Trophoblast cell (in vitro differentiated cells and primary cell): Measurements from ENCODE around the gene ZBTB20.

Source experiments
- DNase-seq, 2 donors: peaks; one replicate each; pipeline ENCODE4 v3.0.0-alpha.2; 2016
- H2AFZ ChIP-seq: 2 replicates; pipeline ENCODE4 v1.6.1; 2013; ENCODE audit warnings: low read length, moderate library complexity, mild to moderate bottlenecking; ENCODE audit not compliant: insufficient read depth, poor library complexity
- H2AK5ac ChIP-seq: 2 replicates; pipeline ENCODE4 v1.6.1; 2013; ENCODE audit warnings: mild to moderate bottlenecking, low read length
- H2BK120ac ChIP-seq: 2 replicates; pipeline ENCODE4 v1.6.1; 2013; ENCODE audit warnings: low read length, mild to moderate bottlenecking, moderate library complexity; ENCODE audit not compliant: insufficient read depth, poor library complexity
- H2BK12ac ChIP-seq: 2 replicates; pipeline ENCODE4 v1.6.1; 2013; ENCODE audit warnings: mild to moderate bottlenecking, low read length, moderate library complexity
- H2BK5ac ChIP-seq: 2 replicates; pipeline ENCODE4 v1.6.1; 2013; ENCODE audit warnings: low read length, low read depth, moderate library complexity, mild to moderate bottlenecking; ENCODE audit not compliant: poor library complexity
- H3K14ac ChIP-seq: 2 replicates; pipeline ENCODE4 v1.6.1; 2013; ENCODE audit warnings: mild to moderate bottlenecking, low read length
- H3K18ac ChIP-seq: 2 replicates; pipeline ENCODE4 v1.6.1; 2013; ENCODE audit warnings: mild to moderate bottlenecking, low read length
- H3K23ac ChIP-seq: 2 replicates; pipeline ENCODE4 v1.6.1; 2013; ENCODE audit warnings: low read length
- H3K27ac ChIP-seq: 2 replicates; pipeline ENCODE4 v1.5.1; 2013; ENCODE audit warnings: low read depth, mild to moderate bottlenecking, inconsistent platforms, low read length, moderate library complexity
- H3K27me3 ChIP-seq: 2 replicates; pipeline ENCODE4 v1.6.1; 2013; ENCODE audit warnings: inconsistent platforms, mild to moderate bottlenecking, low read length, moderate library complexity; ENCODE audit not compliant: insufficient read depth
- H3K36me3 ChIP-seq, 2 experiments: 1 replicate in 1 of 2; 2 replicates in 1 of 2; pipeline ENCODE4 v1.6.1; 2013; ENCODE audit warnings: low read length in 2 of 2, mild to moderate bottlenecking in 2 of 2, moderate library complexity in 1 of 2; ENCODE audit not compliant: insufficient read depth in 2 of 2, control insufficient read depth in 1 of 2
- H3K4ac ChIP-seq: 2 replicates; pipeline ENCODE4 v1.6.1; 2013; ENCODE audit warnings: low read depth, mild to moderate bottlenecking, low read length, moderate library complexity
- H3K4me1 ChIP-seq, 2 experiments: 1 replicate in 1 of 2; 2 replicates in 1 of 2; pipeline ENCODE4 v1.6.1; 2013; ENCODE audit warnings: low read length in 2 of 2, mild to moderate bottlenecking in 2 of 2, moderate library complexity in 1 of 2; ENCODE audit not compliant: insufficient read depth in 2 of 2, control insufficient read depth in 1 of 2
- H3K4me2 ChIP-seq: 2 replicates; pipeline ENCODE4 v1.6.1; 2013; ENCODE audit warnings: inconsistent platforms, mild to moderate bottlenecking, low read length, moderate library complexity
- H3K4me3 ChIP-seq: 2 replicates; pipeline ENCODE4 v1.5.1; 2013; ENCODE audit warnings: mild to moderate bottlenecking, low read depth, low read length, inconsistent platforms
- H3K79me1 ChIP-seq: one replicate; pipeline ENCODE4 v1.6.1; 2013; ENCODE audit warnings: low read length
- H3K79me2 ChIP-seq: 2 replicates; pipeline ENCODE4 v1.6.1; 2013; ENCODE audit warnings: low read length, mild to moderate bottlenecking; ENCODE audit not compliant: control insufficient read depth, insufficient read depth, poor library complexity
- H3K9ac ChIP-seq: 2 replicates; pipeline ENCODE4 v1.6.1; 2013; ENCODE audit warnings: mild to moderate bottlenecking, low read length
- H3K9me3 ChIP-seq: 2 replicates; pipeline ENCODE4 v1.6.1; 2013; ENCODE audit warnings: low read depth, mild to moderate bottlenecking, control low read depth, inconsistent platforms, low read length; ENCODE audit not compliant: insufficient read depth
- H4K12ac ChIP-seq: 2 replicates; pipeline ENCODE4 v1.6.1; 2013; ENCODE audit warnings: low read depth, mild to moderate bottlenecking, low read length, moderate library complexity
- H4K8ac ChIP-seq: 2 replicates; pipeline ENCODE4 v1.6.1; 2013; ENCODE audit warnings: low read depth, mild to moderate bottlenecking, low read length, moderate library complexity
- H4K91ac ChIP-seq: one replicate; pipeline ENCODE4 v1.6.1; 2013; ENCODE audit warnings: low read depth, mild to moderate bottlenecking, low read length, moderate library complexity
- WGBS: extraction: QIAGEN DNeasy Blood & Tissue Kit; methylation state at CpG from one replicate; pipeline ENCODE4 v1.1.7; 2013; ENCODE audit warnings: missing lambda C conversion rate; ENCODE audit not compliant: insufficient read length, insufficient coverage; ENCODE audit errors: extremely low coverage; 5-methylcytosine and 5-hydroxymethylcytosine counted together

Gene ZBTB20

GRCh38 chr3:114887806-114888205 is 259.3 kb downstream of the ZBTB20 start:
- Histone ChIP-seq H3K36me3 (no peaks in the 10 kb centered on the region), H3K14ac (no peak overlapping the region), H4K91ac (no peak overlapping the region), H3K27ac (no peak overlapping the region), H4K8ac (no peak overlapping the region), H2AFZ (no peak overlapping the region), H3K23ac (no peak overlapping the region), H2BK12ac (no peak overlapping the region), H2AK5ac (no peak overlapping the region), H3K79me1 (no peaks in the 10 kb centered on the region), H3K4ac (no peak overlapping the region), H2BK5ac (no peak overlapping the region), H3K4me2 (no peak overlapping the region), H3K9ac (no peak overlapping the region), H3K79me2 (no peaks in the 10 kb centered on the region), H3K4me3 (no peak overlapping the region), H3K9me3 (no peaks in the 10 kb centered on the region), H4K12ac (no peak overlapping the region), H3K4me1 (no peaks in the 10 kb centered on the region), H3K18ac (no peak overlapping the region), H2BK120ac (no peak overlapping the region), H3K27me3 (no peaks in the 10 kb centered on the region)
- no CpG with 5 or more reads among the region's 3 CpGs for WGBS
- DNase-seq, result no peak

GRCh38 chr3:114886905-114887304 is 260.2 kb downstream of the ZBTB20 start:
- Histone ChIP-seq H4K12ac (no peak overlapping the region), H3K79me2 (no peaks in the 10 kb centered on the region), H3K27ac (no peak overlapping the region), H3K79me1 (no peaks in the 10 kb centered on the region), H2AFZ (no peak overlapping the region), H3K18ac (no peak overlapping the region), H3K14ac (no peak overlapping the region), H3K4me1 (no peaks in the 10 kb centered on the region), H2BK120ac (no peak overlapping the region), H3K4me2 (no peak overlapping the region), H2BK12ac (no peak overlapping the region), H3K23ac (no peak overlapping the region), H3K9me3 (no peaks in the 10 kb centered on the region), H3K9ac (no peak overlapping the region), H4K8ac (no peak overlapping the region), H3K4ac (no peak overlapping the region), H2BK5ac (no peak overlapping the region), H2AK5ac (no peak overlapping the region), H3K27me3 (no peaks in the 10 kb centered on the region), H3K4me3 (no peak overlapping the region), H4K91ac (no peak overlapping the region), H3K36me3 (no peaks in the 10 kb centered on the region)
- no CpG with 5 or more reads among the region's 4 CpGs for WGBS
- DNase-seq, result no peak

GRCh38 chr3:114884213-114884923 is 262.7 kb downstream of the ZBTB20 start:
- Histone ChIP-seq H2AFZ (no peak overlapping the region), H3K9ac (no peak overlapping the region), H3K4ac (no peak overlapping the region), H3K27me3 (no peaks in the 10 kb centered on the region), H2BK120ac (no peak overlapping the region), H3K4me2 (no peak overlapping the region), H3K23ac (no peak overlapping the region), H4K8ac (no peak overlapping the region), H3K79me2 (no peaks in the 10 kb centered on the region), H2AK5ac (no peak overlapping the region), H2BK5ac (no peak overlapping the region), H4K12ac (no peak overlapping the region), H3K18ac (no peak overlapping the region), H2BK12ac (no peak overlapping the region), H4K91ac (no peak overlapping the region), H3K9me3 (no peaks in the 10 kb centered on the region), H3K4me3 (no peak overlapping the region), H3K27ac (no peak overlapping the region), H3K36me3 (no peaks in the 10 kb centered on the region), H3K79me1 (no peaks in the 10 kb centered on the region), H3K4me1 (no peaks in the 10 kb centered on the region), H3K14ac (no peak overlapping the region)
- no CpG with 5 or more reads among the region's 8 CpGs for WGBS
- no peak for DNase-seq

GRCh38 chr3:114880078-114880477 is 267.0 kb downstream of the ZBTB20 start:
- Histone ChIP-seq H3K79me1 (no peaks in the 10 kb centered on the region), H2AFZ (no peak overlapping the region), H3K14ac (no peak overlapping the region), H3K18ac (no peak overlapping the region), H3K23ac (no peak overlapping the region), H4K8ac (no peak overlapping the region), H3K27me3 (no peaks in the 10 kb centered on the region), H2BK5ac (no peak overlapping the region), H3K27ac (no peak overlapping the region), H4K91ac (no peak overlapping the region), H3K4ac (no peak overlapping the region), H4K12ac (no peak overlapping the region), H3K4me1 (no peaks in the 10 kb centered on the region), H3K9me3 (no peaks in the 10 kb centered on the region), H3K36me3 (no peaks in the 10 kb centered on the region), H2BK120ac (no peak overlapping the region), H3K79me2 (no peaks in the 10 kb centered on the region), H2BK12ac (no peak overlapping the region), H3K4me2 (no peak overlapping the region), H3K4me3 (no peak overlapping the region), H3K9ac (no peak overlapping the region), H2AK5ac (no peak overlapping the region)
- no peak for DNase-seq
- no CpG with 5 or more reads among the region's 4 CpGs for WGBS
